SK-N-SH treated with all-trans-retinoic acid at 6 μM for 48 hours (cell line): ENCODE data around the gene DEPP1.

Source experiments
- OSR1 ChIP-seq: fragments of 250-450 bp; sonication (Bioruptor Pico); IDR thresholded peaks from 2 replicates; pipeline ENCODE4 v1.8.0; 2022; ENCODE audit warnings: moderate library complexity, mild to moderate bottlenecking, inconsistent platforms
- SNAI2 ChIP-seq: fragments of 250-450 bp; sonication (Bioruptor Pico); IDR thresholded peaks from 2 replicates; pipeline ENCODE4 v1.5.0; 2020; ENCODE audit warnings: mild to moderate bottlenecking, moderate library complexity
- TF ChIP-seq, protein P1 (sequence below): fragments of 250-450 bp; sonication (Bioruptor Pico); IDR thresholded peaks from 2 replicates; pipeline ENCODE4 v1.5.0; 2020; ENCODE audit warnings: mild to moderate bottlenecking, moderate library complexity

DNA sequence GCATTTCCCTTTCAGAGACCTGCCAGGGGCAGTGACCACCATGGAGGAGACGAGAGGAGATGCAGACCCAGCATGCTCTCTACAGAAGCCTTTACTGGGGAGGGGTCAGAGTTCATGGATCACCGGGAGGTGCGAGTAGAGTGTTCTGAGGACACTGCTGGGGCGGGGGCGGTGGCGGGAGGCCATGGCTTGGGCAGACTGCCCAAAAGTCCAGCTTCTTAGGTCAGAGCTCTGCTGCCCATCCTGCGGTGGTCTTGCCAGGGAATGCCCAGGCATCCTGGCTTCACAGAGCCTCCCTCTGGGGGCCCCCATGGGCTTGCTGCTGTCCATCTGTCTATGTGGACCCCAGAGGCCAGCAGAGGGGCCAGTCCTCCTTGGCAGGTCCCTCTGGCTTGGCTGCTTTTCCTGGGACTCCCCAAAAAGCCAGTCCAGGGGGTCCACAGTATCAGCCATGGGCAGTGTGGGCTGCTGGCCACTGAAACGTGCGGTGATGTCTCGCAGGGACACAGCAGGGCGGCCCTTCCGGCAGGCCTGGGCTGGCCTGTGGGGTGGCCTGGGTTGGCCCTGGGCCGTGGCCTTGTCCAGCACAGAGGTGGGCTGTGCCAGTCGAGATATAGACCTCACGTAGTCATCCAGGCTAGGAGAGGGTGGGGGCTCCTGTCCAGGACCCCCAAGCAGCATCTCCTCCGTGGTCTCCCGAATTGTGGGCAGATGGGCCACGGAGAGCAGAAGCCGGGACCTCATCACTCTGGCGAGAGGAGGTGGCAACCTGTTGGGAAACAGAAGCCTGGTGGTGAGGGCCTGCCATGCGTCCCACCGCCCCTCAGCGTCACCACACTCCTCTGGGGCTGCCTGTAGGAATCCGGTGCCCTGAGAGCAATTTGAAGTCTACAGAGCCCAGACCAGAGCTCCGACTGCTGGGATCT lies 1.1 kb downstream of the DEPP1 start:
- TF ChIP-seq OSR1 (CRISPR knock-in tag), result no peak
- TF ChIP-seq, protein P1, sequence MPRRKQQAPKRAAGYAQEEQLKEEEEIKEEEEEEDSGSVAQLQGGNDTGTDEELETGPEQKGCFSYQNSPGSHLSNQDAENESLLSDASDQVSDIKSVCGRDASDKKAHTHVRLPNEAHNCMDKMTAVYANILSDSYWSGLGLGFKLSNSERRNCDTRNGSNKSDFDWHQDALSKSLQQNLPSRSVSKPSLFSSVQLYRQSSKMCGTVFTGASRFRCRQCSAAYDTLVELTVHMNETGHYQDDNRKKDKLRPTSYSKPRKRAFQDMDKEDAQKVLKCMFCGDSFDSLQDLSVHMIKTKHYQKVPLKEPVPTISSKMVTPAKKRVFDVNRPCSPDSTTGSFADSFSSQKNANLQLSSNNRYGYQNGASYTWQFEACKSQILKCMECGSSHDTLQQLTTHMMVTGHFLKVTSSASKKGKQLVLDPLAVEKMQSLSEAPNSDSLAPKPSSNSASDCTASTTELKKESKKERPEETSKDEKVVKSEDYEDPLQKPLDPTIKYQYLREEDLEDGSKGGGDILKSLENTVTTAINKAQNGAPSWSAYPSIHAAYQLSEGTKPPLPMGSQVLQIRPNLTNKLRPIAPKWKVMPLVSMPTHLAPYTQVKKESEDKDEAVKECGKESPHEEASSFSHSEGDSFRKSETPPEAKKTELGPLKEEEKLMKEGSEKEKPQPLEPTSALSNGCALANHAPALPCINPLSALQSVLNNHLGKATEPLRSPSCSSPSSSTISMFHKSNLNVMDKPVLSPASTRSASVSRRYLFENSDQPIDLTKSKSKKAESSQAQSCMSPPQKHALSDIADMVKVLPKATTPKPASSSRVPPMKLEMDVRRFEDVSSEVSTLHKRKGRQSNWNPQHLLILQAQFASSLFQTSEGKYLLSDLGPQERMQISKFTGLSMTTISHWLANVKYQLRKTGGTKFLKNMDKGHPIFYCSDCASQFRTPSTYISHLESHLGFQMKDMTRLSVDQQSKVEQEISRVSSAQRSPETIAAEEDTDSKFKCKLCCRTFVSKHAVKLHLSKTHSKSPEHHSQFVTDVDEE (CRISPR knock-in tag), result no peak
- no peak for TF ChIP-seq SNAI2 (CRISPR knock-in tag)
